Esophagus squamous epithelium (tissue), 4 donors: ENCODE results near the gene KL.

Experiments
- CTCF ChIP-seq, 6 experiments: fragments of 450-650 bp in 4 of 6; fragments of 200-600 bp in 2 of 6; sonication (generic) in 2 of 6; IDR thresholded peaks; one replicate each; pipeline ENCODE4 v1.5.1; 2016 to 2019; ENCODE audit warnings: antibody characterized with exemption in 6 of 6, mild to moderate bottlenecking in 4 of 6, moderate library complexity in 4 of 6
- POLR2A ChIP-seq, 4 donors: fragments of 450-650 bp; IDR thresholded peaks; one replicate each; pipeline ENCODE4 v1.6.1; 2017; ENCODE audit warnings: antibody characterized with exemption in 4 of 4, mild to moderate bottlenecking in 4 of 4, moderate library complexity in 3 of 4

- TF ChIP-seq CTCF (IDR thresholded peaks at IDR 0.05) = no peak
- TF ChIP-seq POLR2A (IDR thresholded peaks at IDR 0.05) = no peak
Observed at GRCh38 chr13:33015241-33015668, 968 bp upstream of the KL start.
